H1 (cell line): ENCODE results near the gene CCDC159. TPM values are rescaled to one million over a fixed set of nuclear protein-coding genes. Genes with fewer than 3 reads are reported as not detected.

Experiments used
- CTCF ChIA-PET: fragments of 300-600 bp; sonication (Branson Sonifier 250); formaldehyde crosslinking; loops from one replicate; lab custom pipeline; 2021; ENCODE audit not compliant: partially characterized antibody; lab: Charles Lee
- POLR2A ChIA-PET: fragments of 300-600 bp; sonication (Branson Sonifier 250); formaldehyde crosslinking; loops from one replicate; lab custom pipeline; 2021; ENCODE audit warnings: inconsistent platforms; ENCODE audit not compliant: partially characterized antibody; lab: Charles Lee
- DNase-seq, 2 experiments: peaks; one replicate each; pipeline versions ENCODE4 v3.0.0 to v3.0.0-alpha.2; 2010 to 2022; ENCODE audit warnings: low spot score in 2 of 2, low read depth in 1 of 2, mixed read lengths in 1 of 2
- FAIRE-seq: peaks from 2 replicates; lab custom pipeline; 2011; peaks lifted over from hg19 to GRCh38; lab: Jason Lieb, UNC
- H2AFZ ChIP-seq: 2 replicates; pipeline ENCODE4 v1.8.1; 2012; ENCODE audit warnings: low read length, inconsistent platforms
- H2AK5ac ChIP-seq: 2 replicates; pipeline ENCODE4 v1.6.1; 2013; ENCODE audit warnings: low read depth, low read length
- H2BK120ac ChIP-seq: replicated peaks from 2 replicates; pipeline ENCODE3; 2013; ENCODE audit warnings: low read depth, low read length, inconsistent platforms
- H2BK12ac ChIP-seq: 2 replicates; pipeline ENCODE4 v1.6.1; 2013; ENCODE audit warnings: low read depth, low read length
- H2BK15ac ChIP-seq: 2 replicates; pipeline ENCODE4 v1.6.1; 2013; ENCODE audit warnings: low read length
- H2BK20ac ChIP-seq: 2 replicates; pipeline ENCODE4 v1.6.1; 2013; ENCODE audit warnings: low read length
- H2BK5ac ChIP-seq: 2 replicates; pipeline ENCODE4 v1.6.1; 2013; ENCODE audit warnings: low read depth, low read length
- H3K14ac ChIP-seq: 2 replicates; pipeline ENCODE4 v1.6.1; 2013; ENCODE audit warnings: inconsistent platforms; ENCODE audit not compliant: insufficient read length
- H3K18ac ChIP-seq: 2 replicates; pipeline ENCODE4 v1.6.1; 2013; ENCODE audit warnings: low read length; ENCODE audit errors: extremely low read depth
- H3K23ac ChIP-seq: 2 replicates; pipeline ENCODE4 v1.6.1; 2013; ENCODE audit warnings: inconsistent platforms; ENCODE audit not compliant: insufficient read length
- H3K23me2 ChIP-seq: 2 replicates; pipeline ENCODE4 v1.6.1; 2013; ENCODE audit warnings: low read depth, low read length
- H3K27ac ChIP-seq: 2 replicates; pipeline ENCODE4 v1.6.1; 2011; ENCODE audit warnings: low read depth, low read length, inconsistent platforms
- H3K27me3 ChIP-seq, 4 experiments: replicated peaks in 1 of 4; 1 replicate in 1 of 4; 2 replicates in 3 of 4; pipeline versions ENCODE4 v1.6.1 to v1.8.1; 2011 to 2013; ENCODE audit warnings: low read length in 3 of 4, mild to moderate bottlenecking in 3 of 4, inconsistent platforms in 2 of 4, mixed read lengths in 2 of 4, moderate library complexity in 1 of 4; ENCODE audit not compliant: control insufficient read depth in 3 of 4, insufficient read depth in 3 of 4; ENCODE audit errors: extremely low read depth in 1 of 4
- H3K36me3 ChIP-seq, 4 experiments: 2 replicates each; pipeline versions ENCODE4 v1.6.1 to v1.8.1; 2011 to 2013; ENCODE audit warnings: mild to moderate bottlenecking in 4 of 4, low read length in 3 of 4, moderate library complexity in 2 of 4, control low read depth in 1 of 4, inconsistent platforms in 1 of 4; ENCODE audit not compliant: insufficient read depth in 4 of 4, control insufficient read depth in 2 of 4
- H3K4ac ChIP-seq: replicated peaks from 2 replicates; pipeline ENCODE3; 2013; ENCODE audit warnings: low read length, low read depth, mixed read lengths, inconsistent platforms; ENCODE audit not compliant: insufficient read length
- H3K4me1 ChIP-seq, 4 experiments: replicated peaks in 1 of 4; 1 replicate in 1 of 4; 2 replicates in 3 of 4; pipeline versions ENCODE4 v1.6.1 to v1.8.1; 2011 to 2013; ENCODE audit warnings: low read length in 3 of 4, inconsistent platforms in 2 of 4, mixed read lengths in 1 of 4; ENCODE audit not compliant: insufficient read depth in 4 of 4, control insufficient read depth in 3 of 4
- H3K4me2 ChIP-seq, 2 experiments: 2 replicates each; pipeline versions ENCODE4 v1.6.1 to v1.8.1; 2011 to 2013; ENCODE audit warnings: low read depth in 2 of 2, low read length in 2 of 2, control low read depth in 1 of 2, inconsistent platforms in 1 of 2, mild to moderate bottlenecking in 1 of 2; ENCODE audit not compliant: insufficient read depth in 1 of 2
- H3K4me3 ChIP-seq, 4 experiments: fragments of 200-600, 300-600 bp in 1 of 4; sonication (generic), shearing (Covaris generic), sonication (Bioruptor Twin) in 1 of 4; 2 replicates each; pipeline versions ENCODE4 v1.5.1 to v1.8.1; 2011 to 2016; ENCODE audit warnings: low read length in 4 of 4, low read depth in 3 of 4, control low read depth in 2 of 4, inconsistent platforms in 2 of 4, mild to moderate bottlenecking in 2 of 4, mixed read lengths in 1 of 4, moderate library complexity in 1 of 4; ENCODE audit not compliant: insufficient read depth in 2 of 4; ENCODE audit errors: extremely low read depth in 1 of 4
- H3K56ac ChIP-seq: replicated peaks from 2 replicates; pipeline ENCODE3; 2013; ENCODE audit warnings: low read depth, mild to moderate bottlenecking, mixed read lengths, low read length, inconsistent platforms; ENCODE audit not compliant: insufficient read length
- H3K79me1 ChIP-seq: 2 replicates; pipeline ENCODE4 v1.6.1; 2013; ENCODE audit warnings: low read depth, low read length, control low read depth
- H3K79me2 ChIP-seq, 2 experiments: 2 replicates each; pipeline versions ENCODE4 v1.6.1 to v1.8.1; 2012 to 2013; ENCODE audit warnings: low read length in 2 of 2, mild to moderate bottlenecking in 2 of 2, inconsistent platforms in 1 of 2; ENCODE audit not compliant: insufficient read depth in 2 of 2, control insufficient read depth in 1 of 2
- H3K9ac ChIP-seq, 4 experiments: replicated peaks in 1 of 4; 1 replicate in 1 of 4; 2 replicates in 3 of 4; pipeline versions ENCODE4 v1.6.1 to v1.8.1; 2011 to 2013; ENCODE audit warnings: low read depth in 3 of 4, low read length in 3 of 4, control low read depth in 2 of 4, mild to moderate bottlenecking in 2 of 4, moderate library complexity in 2 of 4, inconsistent platforms in 1 of 4; ENCODE audit errors: extremely low read depth in 1 of 4
- H3K9me3 ChIP-seq, 2 experiments: 2 replicates each; pipeline versions ENCODE4 v1.6.1 to v1.8.1; 2012 to 2013; ENCODE audit warnings: mild to moderate bottlenecking in 2 of 2, moderate library complexity in 2 of 2, control low read depth in 1 of 2, inconsistent platforms in 1 of 2, low read depth in 1 of 2, low read length in 1 of 2, mixed read lengths in 1 of 2; ENCODE audit not compliant: insufficient read depth in 2 of 2
- H4K20me1 ChIP-seq, 2 experiments: replicated peaks in 1 of 2; 2 replicates each; pipeline versions ENCODE3 to v1.8.1; 2011 to 2013; ENCODE audit warnings: inconsistent platforms in 2 of 2, low read length in 2 of 2, mild to moderate bottlenecking in 1 of 2; ENCODE audit not compliant: insufficient read depth in 2 of 2, control insufficient read depth in 1 of 2
- H4K5ac ChIP-seq: 2 replicates; pipeline ENCODE4 v1.6.1; 2013; ENCODE audit warnings: low read length, low read depth, mixed read lengths, inconsistent platforms; ENCODE audit not compliant: insufficient read length
- H4K8ac ChIP-seq: 2 replicates; pipeline ENCODE4 v1.8.0; 2013; ENCODE audit warnings: mild to moderate bottlenecking, moderate library complexity, low read length, inconsistent platforms; ENCODE audit not compliant: insufficient read depth; ENCODE audit errors: extremely low read depth
- H4K91ac ChIP-seq: replicated peaks from 2 replicates; pipeline ENCODE3; 2013; ENCODE audit warnings: low read length, mixed read lengths, inconsistent platforms; ENCODE audit not compliant: insufficient read length
- CHD1 ChIP-seq: IDR thresholded peaks from 2 replicates; pipeline ENCODE4 v1.6.1; 2012; ENCODE audit warnings: low read depth, low read length, improper control_type of control experiment
- EGR1 ChIP-seq: IDR thresholded peaks from 2 replicates; pipeline ENCODE4 v1.6.1; 2011; ENCODE audit warnings: low read depth, low read length, borderline replicate concordance
- KDM1A ChIP-seq: fragments of 200-600, 300-600 bp; sonication (generic); IDR thresholded peaks from 2 replicates; pipeline ENCODE4 v1.7.1; 2016; ENCODE audit warnings: mild to moderate bottlenecking, low read length, borderline replicate concordance
- KDM4A ChIP-seq: IDR thresholded peaks from one replicate; pipeline ENCODE4 v1.7.1; 2012; ENCODE audit warnings: low read depth, mild to moderate bottlenecking, moderate library complexity, low read length, inconsistent platforms; ENCODE audit not compliant: severe bottlenecking
- MAX ChIP-seq: IDR thresholded peaks from 2 replicates; pipeline ENCODE4 v1.6.1; 2012; ENCODE audit warnings: inconsistent platforms
- NRF1 ChIP-seq: IDR thresholded peaks from 2 replicates; pipeline ENCODE4 v1.6.1; 2011; ENCODE audit warnings: mild to moderate bottlenecking, low read depth, low read length, improper control_type of control experiment
- SIN3A ChIP-seq, 2 experiments: IDR thresholded peaks in 1 of 2; conservative IDR thresholded peaks in 1 of 2; 2 replicates each; pipeline ENCODE4 v1.6.1; 2011 to 2012; ENCODE audit warnings: low read length in 2 of 2, improper control_type of control experiment in 1 of 2, low read depth in 1 of 2, mild to moderate bottlenecking in 1 of 2
- WGBS, 2 experiments: shearing (Covaris generic) in 1 of 2; methylation state at CpG; one replicate each; pipeline versions ENCODE4 v1.1.6 to v1.1.7; 2013 to 2015; ENCODE audit warnings: low lambda C conversion rate in 2 of 2, mixed read lengths in 2 of 2, inconsistent platforms in 1 of 2, low coverage in 1 of 2, missing lambda C conversion rate in 1 of 2; ENCODE audit not compliant: insufficient replicate concordance in 2 of 2, insufficient coverage in 1 of 2, insufficient read length in 1 of 2; ENCODE audit errors: extremely low coverage in 1 of 2, missing lambda C conversion rate in 1 of 2; 5-methylcytosine and 5-hydroxymethylcytosine counted together
- polyA plus RNA-seq, 7 experiments: library from polyadenylated mRNA; depleted of rRNA in 3 of 7; stranded (reverse) in 5 of 7; unstranded in 2 of 7; fragments of >200 nt in 5 of 7; fragments of 200-250 nt in 2 of 7; gene quantifications; 1 replicate in 5 of 7; 2 replicates in 1 of 7; 4 replicates in 1 of 7; pipeline versions ENCODE4 v1.2.1 to v1.2.3, GENCODE V29; 2011 to 2013; ENCODE audit warnings: missing spikeins in 2 of 7, mixed read lengths in 2 of 7
- total RNA-seq: library from RNA; stranded (reverse); fragmentation: NEBNext Ultra II Directional; extraction: Animal tissue kit (Norgen Biotek cat#: 25700); gene quantifications from 2 replicates; pipeline ENCODE4 v1.2.1, GENCODE V29; 2021

The CCDC159 gene
- total and polyA plus RNA-seq, 2 of the 8 experiments (the other 6 are each of a cell fraction or from before 2014, with no cell fraction given) = 4.0 to 5.4 TPM

GRCh38 chr19:11355160-11356073, 9.1 kb downstream of the CCDC159 start, which contains the start of gene PLPPR2:
PLPPR2 (plus strand) TSS chr19:11355432; CDS start chr19:11357674, 2,242 bp downstream.
- Histone ChIP-seq H2AK5ac (peak within 1 kb of the TSS; percentile 97), H4K20me1 (peaks cover 0 to 5% of the 10 kb centered on the region in 2 experiments), H2BK120ac (no peak within 1 kb of the TSS), H3K14ac (no peak within 1 kb of the TSS), H3K18ac (no peak within 1 kb of the TSS; the same call in 1 of the 2 replicates), H3K56ac (no peak within 1 kb of the TSS), H3K27me3 (peaks cover 0 to 13% (median 10%) of the 10 kb centered on the region in 4 experiments; a peak in 3 of 7 replicates), H3K4me3 (peak within 1 kb of the TSS; percentile 22 to 61 (median 36); a peak in 7 of 8 replicates), H2AFZ (no peak within 1 kb of the TSS), H3K79me1 (peaks cover 3% of the 10 kb centered on the region; the same call in 1 of the 2 replicates), H3K4ac (no peak within 1 kb of the TSS)
- CTCF ChIA-PET = no interaction called here
- TF ChIP-seq KDM4A (peak; percentile 45), SIN3A (conservative IDR thresholded peaks at IDR 0.05 in 1 of 2, IDR thresholded peaks at IDR 0.05 in 1 of 2; ENCODE audit: low read depth in 1 of 2, low read length in 2 of 2) (peak in 1 of 2 experiments; percentile 73; a peak in 1 of 4 replicates), EGR1 (no peak), MAX (0 out of 2 replicates have a peak, but pooled peaks have one; percentile 6), CHD1 (no peak), KDM1A (peak; percentile 29; the same call in 1 of the 2 replicates), NRF1 (peak; percentile 48; the same call in 1 of the 2 replicates)
- TF ChIP-seq, all 59 proteins: peak for 5
- Histone ChIP-seq H4K5ac (no peak within 1 kb of the TSS), H3K79me2 (no peaks in the 10 kb centered on the region), H2BK12ac (peak within 1 kb of the TSS; percentile 90), H2BK20ac (peak within 1 kb of the TSS; percentile 61; the same call in 1 of the 2 replicates), H2BK15ac (peak within 1 kb of the TSS; percentile 98), H3K23ac (no peak within 1 kb of the TSS), H2BK5ac (peak within 1 kb of the TSS; percentile 85; the same call in 1 of the 2 replicates), H3K4me1 (peaks cover 0 to 10% (median 8%) of the 10 kb centered on the region in 4 experiments; a peak in 6 of 7 replicates), H3K27ac (no peak within 1 kb of the TSS), H3K36me3 (no peaks in the 10 kb centered on the region), H3K23me2 (peaks cover 11% of the 10 kb centered on the region; the same call in 1 of the 2 replicates), H3K4me2 (peak within 1 kb of the TSS; percentile 61 to 94), H3K9me3 (no peaks in the 10 kb centered on the region), H4K8ac (no peak within 1 kb of the TSS), H4K91ac (no peak within 1 kb of the TSS), H3K9ac (peak within 1 kb of the TSS in 2 of 4 experiments; percentile 18 to 75; a peak in 2 of 7 replicates)
- 29% methylated on average over 20 of the region's 62 CpGs; no CpG with 5 or more reads in 1 of the 2 experiments for WGBS, 2 experiments
- peak; percentile 77 to 99 for DNase-seq
- POLR2A ChIA-PET = interaction anchor here (1.8 kb wide), 1 partner anchor 14 kb away, joined by 6 read pairs; no protein-coding TSS in a partner anchor
- peak; percentile 7 for FAIRE-seq
